ENCODE data around the gene CDK11B. TPM values are rescaled to one million over a fixed set of nuclear protein-coding genes. Genes with fewer than 3 reads are reported as not detected.

Gene CDK11B
- total RNA-seq, 4 donors from 2014 or later, result 27.2 to 68.9 (median 33.0) TPM

GRCh38 chr1:1628754-1629429 is 29.9 kb downstream of the CDK11B start:
- Histone ChIP-seq H3K36me3 (peaks cover 14 to 58% (median 40%) of the 10 kb centered on the region in 4 donors), H3K27ac (replicated peaks in 1 of 4) (no peak overlapping the region), H3K4me1 (peaks cover 14 to 26% (median 25%) of the 10 kb centered on the region in 4 donors), H3K27me3 (peaks cover 10 to 44% (median 22%) of the 10 kb centered on the region in 4 donors), H3K9me3 (no peaks in the 10 kb centered on the region), H3K4me3 (no peak overlapping the region)
- intact Hi-C loops (cut with DNase I), result no loop called here
- 72% methylated on average over 25 of the region's 53 CpGs for WGBS
- DNase-seq (ENCODE audit: extremely low spot score), result no peak
- TF ChIP-seq POLR2AphosphoS5 (IDR thresholded peaks at IDR 0.05) (no peak), POLR2A (IDR thresholded peaks at IDR 0.05; ENCODE audit: low read depth) (no peak), EP300 (IDR thresholded peaks at IDR 0.05) (no peak), CTCF (IDR thresholded peaks at IDR 0.05) (no peak)

DNA sequence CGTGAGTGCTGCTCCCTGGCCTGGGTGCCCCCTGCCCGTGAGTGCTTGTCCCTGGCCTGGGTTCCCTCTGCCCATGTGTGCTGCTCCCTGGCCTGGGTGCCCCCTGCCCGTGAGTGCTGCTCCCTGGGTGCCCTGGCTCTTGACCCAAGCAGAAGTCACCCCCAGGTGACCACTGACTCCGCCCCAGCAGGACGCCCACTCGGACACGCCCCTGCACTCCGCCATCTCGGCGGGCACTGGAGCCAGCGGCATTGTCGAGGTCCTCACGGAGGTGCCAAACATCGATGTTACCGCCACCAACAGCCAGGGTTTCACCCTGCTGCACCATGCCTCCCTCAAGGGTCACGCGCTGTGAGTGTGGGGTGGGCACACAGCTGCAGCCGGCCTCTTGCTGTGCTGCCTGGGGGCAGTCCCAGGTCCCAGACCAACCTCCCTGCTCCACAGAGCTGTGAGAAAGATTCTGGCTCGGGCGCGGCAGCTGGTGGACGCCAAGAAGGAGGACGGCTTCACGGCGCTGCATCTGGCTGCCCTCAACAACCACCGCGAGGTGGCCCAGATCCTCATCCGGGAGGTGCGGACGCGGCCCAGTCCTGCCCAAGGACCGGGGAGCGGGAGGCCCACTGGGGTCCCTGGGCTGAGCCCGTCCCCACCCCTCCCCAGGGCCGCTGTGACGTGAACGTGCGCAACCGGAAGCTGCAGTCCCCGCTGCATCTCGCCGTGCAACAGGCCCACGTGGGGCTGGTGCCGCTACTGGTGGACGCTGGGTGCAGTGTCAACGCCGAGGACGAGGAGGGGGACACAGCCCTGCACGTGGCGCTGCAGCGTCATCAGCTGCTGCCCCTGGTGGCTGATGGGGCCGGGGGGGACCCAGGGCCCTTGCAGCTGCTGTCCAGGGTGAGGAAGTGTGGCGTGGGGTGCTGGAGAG is 30.7 kb downstream of the CDK11B start:
- Histone ChIP-seq H3K36me3 (peaks cover 14 to 62% (median 46%) of the 10 kb centered on the region in 4 donors), H3K27ac (replicated peaks in 1 of 4) (no peak overlapping the region), H3K4me3 (no peak overlapping the region), H3K27me3 (peaks cover 10 to 44% (median 22%) of the 10 kb centered on the region in 4 donors), H3K9me3 (no peaks in the 10 kb centered on the region), H3K4me1 (peaks cover 14 to 26% (median 25%) of the 10 kb centered on the region in 4 donors)
- intact Hi-C loops (cut with DNase I), result no loop called here
- WGBS, result 100% methylated on average over 4 of the region's 53 CpGs
- TF ChIP-seq CTCF (IDR thresholded peaks at IDR 0.05) (no peak), EP300 (IDR thresholded peaks at IDR 0.05) (no peak), POLR2A (IDR thresholded peaks at IDR 0.05; ENCODE audit: low read depth) (no peak), POLR2AphosphoS5 (IDR thresholded peaks at IDR 0.05) (no peak)
- DNase-seq (ENCODE audit: extremely low spot score), result no peak

GRCh38 chr1:1627261-1627828 is 31.5 kb downstream of the CDK11B start:
- H3K4me1 ChIP-seq, result peaks cover 14 to 26% (median 25%) of the 10 kb centered on the region in 4 donors

More at GRCh38 chr1:1627261-1627828, 31.5 kb downstream of the CDK11B start:
- intact Hi-C loops (cut with DNase I), result no loop called here
- no peak for DNase-seq (ENCODE audit: extremely low spot score)
- 73% methylated on average over 27 of the region's 37 CpGs for WGBS
- H3K9me3 ChIP-seq, result no peaks in the 10 kb centered on the region
- H3K27me3 ChIP-seq, result peaks cover 10 to 44% (median 22%) of the 10 kb centered on the region in 4 donors
- TF ChIP-seq POLR2A (IDR thresholded peaks at IDR 0.05; ENCODE audit: low read depth) (no peak), EP300 (IDR thresholded peaks at IDR 0.05) (no peak), CTCF (IDR thresholded peaks at IDR 0.05) (no peak), POLR2AphosphoS5 (IDR thresholded peaks at IDR 0.05) (no peak)
- no peak overlapping the region for H3K4me3 ChIP-seq
- peaks cover 14 to 65% (median 47%) of the 10 kb centered on the region in 4 donors for H3K36me3 ChIP-seq
- H3K27ac ChIP-seq (replicated peaks in 1 of 4), result no peak overlapping the region

Measured in esophagus muscularis mucosa (tissue), 4 donors.